HTR-8/SVneo (cell line): ENCODE results near the gene ROBO3.

Experiments used
- DNase-seq: peaks from one replicate; pipeline ENCODE4 v3.0.0; 2011; ENCODE audit warnings: low spot score, mixed read lengths; ENCODE audit not compliant: insufficient read length
- FAIRE-seq: peaks from 2 replicates; lab custom pipeline; 2011; peaks lifted over from hg19 to GRCh38; lab: Jason Lieb, UNC

ROBO3 gene

DNA sequence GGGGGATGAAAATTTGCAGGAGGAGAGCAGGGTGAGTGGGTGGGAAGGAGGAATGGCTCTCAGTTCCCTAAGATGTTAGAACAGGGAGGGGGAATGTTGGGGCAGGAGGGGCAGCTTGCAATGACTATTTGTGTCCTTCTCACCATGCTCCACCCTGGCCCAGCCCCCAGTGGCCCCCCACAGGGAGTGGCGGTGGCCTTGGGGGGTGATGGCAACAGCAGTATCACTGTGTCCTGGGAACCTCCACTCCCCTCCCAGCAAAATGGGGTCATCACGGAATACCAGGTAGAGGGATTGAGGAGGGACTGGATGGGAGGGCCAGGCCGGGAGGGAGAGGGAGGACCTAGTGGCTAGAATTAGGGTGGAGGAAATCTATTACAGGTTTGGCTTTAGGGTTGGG is 10.2 kb downstream of the ROBO3 start:
- FAIRE-seq: no peak
- DNase-seq: no peak

DNA sequence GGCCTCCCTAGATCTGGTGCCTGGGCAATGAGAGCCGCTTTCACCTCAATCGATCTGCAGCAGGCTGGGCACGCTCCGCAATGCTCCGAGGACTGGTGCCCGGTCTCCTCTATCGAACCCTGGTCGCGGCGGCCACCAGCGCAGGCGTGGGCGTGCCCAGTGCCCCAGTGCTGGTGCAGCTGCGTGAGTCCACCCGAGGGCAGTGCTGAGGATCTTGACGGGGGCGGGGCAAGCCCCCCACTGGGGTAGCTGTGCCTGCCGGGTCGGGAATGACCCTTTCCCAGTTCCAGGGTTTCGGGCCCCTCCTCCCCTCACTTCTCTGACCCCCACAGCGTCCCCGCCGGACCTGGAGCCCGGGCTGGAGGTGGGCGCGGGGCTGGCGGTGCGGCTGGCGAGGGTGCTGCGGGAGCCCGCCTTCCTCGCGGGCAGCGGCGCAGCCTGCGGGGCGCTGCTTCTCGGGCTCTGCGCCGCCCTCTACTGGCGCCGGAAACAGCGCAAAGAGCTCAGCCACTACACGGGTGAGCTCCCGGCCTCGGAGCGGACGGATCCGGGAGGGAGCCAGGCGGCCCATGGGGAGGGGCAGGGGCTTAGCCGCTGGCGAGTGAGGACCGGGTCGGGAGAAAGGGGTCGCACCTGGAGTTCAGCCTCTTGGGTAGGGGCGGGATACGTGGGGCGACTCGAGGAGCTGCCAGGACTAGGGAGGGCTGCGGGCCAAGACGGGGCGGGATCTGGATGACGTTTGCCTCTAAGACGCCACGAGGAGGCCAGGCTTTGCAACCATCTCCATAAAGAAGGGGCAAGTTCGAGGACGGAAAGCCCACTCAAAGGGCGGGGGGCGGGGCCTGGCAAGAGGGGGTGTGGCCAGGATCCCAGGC is 10.9 kb downstream of the ROBO3 start:
- DNase-seq (peak; percentile 85), FAIRE-seq (no peak)

DNA sequence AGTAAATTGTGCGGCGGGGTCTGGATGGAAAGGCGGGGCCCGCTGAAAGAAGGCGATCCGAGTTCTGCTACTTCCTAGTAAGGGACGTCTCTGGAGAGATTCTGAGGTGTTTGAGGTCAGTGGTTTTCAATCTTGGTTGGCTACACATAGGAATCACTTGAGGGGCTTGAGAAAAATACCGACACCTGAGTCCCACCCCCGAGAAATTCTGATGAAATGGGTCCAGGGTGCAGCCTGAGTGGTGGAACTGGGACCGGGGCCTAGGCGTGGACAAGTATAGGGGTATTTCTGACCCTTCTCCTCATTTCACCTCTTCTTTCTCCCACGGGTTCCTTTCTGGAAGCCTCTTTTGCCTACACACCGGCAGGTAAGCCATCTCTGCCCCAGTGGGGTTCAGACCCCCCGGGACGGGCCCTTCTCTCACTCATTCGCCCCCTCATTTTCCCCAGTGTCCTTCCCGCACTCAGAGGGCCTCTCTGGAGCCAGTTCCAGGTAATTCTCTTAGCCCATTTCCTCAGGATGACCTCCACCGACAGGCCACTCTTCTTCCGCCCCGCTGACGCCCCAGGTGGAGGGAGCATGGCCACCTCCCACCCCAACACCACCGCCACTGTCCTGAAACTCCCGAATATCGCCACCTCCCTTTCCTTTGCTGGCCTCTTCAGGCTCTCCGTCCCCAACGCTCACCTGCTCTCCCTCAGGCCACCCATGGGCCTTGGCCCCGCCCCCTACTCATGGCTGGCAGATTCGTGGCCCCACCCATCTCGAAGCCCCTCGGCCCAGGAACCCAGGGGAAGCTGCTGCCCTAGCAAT is 11.8 kb downstream of the ROBO3 start:
- FAIRE-seq (no peak), DNase-seq (no peak)

DNA sequence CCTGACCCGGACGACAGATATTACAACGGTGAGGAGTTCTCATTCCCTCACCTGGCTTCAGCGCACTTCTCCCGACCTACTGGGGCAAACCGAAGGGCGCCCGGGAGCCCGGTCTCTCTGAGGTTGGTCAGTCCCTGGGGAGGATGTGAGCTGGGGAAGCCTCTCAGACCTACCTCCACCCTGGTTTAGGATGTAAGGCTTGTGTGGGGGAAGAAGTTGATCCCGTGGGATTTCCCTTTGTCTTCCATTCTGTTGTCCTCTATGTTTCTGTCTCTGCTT is 12.3 kb downstream of the ROBO3 start:
- no peak for DNase-seq
- FAIRE-seq: no peak

DNA sequence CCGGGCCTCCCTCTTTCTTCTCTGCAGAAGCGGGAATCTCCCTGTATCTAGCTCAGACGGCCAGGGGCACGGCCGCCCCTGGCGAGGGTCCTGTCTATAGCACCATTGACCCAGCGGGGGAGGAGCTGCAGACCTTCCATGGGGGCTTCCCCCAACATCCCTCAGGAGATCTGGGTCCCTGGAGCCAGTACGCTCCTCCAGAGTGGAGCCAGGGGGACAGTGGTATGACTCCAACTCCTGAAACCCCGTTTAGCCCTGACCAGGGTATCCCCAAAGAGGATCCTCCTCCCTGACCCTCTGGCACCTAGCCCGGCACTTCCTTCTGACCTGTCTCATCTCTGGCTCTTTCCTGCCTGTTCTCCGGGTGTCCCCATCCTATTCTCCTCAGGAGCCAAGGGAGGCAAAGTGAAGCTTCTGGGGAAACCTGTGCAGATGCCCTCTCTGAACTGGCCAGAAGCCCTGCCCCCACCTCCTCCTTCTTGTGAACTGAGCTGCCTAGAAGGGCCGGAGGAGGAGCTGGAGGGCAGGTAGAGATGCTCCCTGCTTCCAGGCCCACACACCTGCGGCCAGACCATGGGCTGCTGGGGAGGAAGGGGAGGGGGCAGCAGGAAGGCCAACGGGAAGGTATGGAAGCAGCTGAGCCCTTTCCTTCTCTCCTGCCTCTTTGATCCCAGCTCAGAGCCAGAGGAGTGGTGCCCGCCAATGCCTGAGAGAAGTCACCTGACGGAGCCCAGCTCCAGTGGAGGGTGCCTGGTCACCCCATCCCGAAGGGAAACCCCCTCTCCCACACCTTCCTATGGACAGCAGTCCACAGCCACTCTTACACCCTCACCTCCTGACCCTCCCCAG is 12.9 kb downstream of the ROBO3 start:
- FAIRE-seq: no peak

DNA sequence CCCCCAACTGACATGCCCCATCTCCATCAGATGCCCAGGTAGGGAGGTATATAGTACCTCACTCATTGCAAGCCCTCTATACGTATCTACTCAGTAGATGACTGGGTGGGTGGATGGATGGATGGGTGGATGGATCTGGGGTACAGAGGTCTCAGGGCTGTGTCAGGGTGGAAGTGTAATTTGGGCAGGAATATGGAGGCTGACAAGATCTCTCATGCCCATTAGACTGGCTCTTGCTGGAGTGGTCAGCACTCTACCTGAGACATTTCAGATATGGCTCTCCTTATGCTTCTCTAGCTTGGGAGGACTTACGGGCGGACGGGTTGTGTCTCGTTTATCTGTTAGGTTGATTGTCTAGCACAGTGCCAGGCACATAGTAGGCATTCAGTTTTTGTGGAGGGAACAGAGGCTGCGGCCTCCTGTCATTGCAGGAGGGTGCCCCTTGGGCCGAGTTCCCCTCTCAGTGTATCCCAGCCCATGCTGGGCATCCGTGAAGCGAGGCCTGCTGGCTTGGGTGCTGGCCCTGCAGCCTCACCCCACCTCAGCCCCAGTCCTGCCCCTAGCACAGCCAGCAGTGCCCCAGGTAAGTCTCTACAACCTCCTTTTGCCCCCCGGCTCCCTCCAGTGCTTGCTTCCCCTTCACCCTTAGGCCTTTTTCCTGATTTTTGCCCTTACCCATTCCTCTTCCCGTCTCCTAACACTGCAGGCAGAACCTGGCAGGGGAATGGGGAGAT is 13.7 kb downstream of the ROBO3 start:
- DNase-seq (no peak), FAIRE-seq (no peak)

More for the DNA sequence above, 12.9 kb downstream of the ROBO3 start:
- DNase-seq: no peak

DNA sequence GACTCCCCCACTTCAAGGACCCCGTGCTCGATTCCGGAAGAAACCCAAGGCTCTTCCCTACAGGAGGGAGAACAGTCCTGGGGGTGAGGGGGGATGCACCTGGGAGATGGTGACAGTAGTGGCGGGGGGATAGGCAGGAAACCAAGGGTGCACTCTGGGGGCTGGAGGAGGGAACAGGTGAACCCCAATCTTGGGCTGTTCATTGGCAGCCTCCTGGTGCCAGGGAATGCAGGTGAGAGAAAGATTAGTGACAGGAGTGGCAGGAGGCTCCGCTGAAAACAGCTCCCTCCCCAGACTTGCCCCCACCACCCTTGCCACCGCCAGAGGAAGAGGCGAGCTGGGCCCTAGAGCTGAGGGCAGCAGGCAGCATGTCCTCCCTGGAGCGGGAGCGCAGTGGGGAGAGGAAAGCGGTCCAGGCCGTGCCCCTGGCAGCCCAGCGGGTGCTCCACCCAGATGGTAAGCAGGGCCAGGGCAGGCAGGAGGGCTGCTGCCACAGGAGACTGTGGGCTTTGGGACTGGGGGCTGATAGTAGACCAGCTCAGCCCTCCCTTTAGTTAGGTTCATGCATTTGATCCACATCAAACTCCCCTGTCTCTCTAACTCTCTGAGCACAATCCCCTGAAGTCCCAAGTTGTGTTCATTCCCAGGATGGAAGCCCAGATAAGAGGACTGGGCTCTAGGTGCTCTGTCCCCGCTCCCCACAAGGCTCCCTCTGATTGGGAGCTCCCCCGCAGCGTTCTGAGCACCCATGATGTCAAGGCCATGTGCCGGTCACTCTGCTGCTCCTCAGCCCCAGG is 14.5 kb downstream of the ROBO3 start:
- FAIRE-seq: no peak
- DNase-seq: no peak

DNA sequence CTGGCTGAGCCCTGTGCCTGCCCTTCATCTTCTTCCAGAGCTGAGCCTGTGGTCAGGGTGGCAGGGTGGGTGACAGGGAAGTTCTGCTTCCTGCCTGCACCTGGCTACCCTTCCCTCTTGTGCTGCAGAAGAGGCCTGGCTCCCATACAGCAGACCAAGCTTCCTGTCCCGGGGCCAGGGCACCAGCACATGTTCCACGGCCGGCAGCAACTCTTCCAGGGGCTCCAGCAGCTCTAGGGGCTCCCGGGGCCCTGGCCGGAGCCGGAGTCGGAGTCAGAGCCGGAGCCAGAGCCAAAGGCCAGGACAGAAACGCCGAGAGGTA is 15.0 kb downstream of the ROBO3 start:
- no peak for FAIRE-seq
- no peak for DNase-seq

DNA sequence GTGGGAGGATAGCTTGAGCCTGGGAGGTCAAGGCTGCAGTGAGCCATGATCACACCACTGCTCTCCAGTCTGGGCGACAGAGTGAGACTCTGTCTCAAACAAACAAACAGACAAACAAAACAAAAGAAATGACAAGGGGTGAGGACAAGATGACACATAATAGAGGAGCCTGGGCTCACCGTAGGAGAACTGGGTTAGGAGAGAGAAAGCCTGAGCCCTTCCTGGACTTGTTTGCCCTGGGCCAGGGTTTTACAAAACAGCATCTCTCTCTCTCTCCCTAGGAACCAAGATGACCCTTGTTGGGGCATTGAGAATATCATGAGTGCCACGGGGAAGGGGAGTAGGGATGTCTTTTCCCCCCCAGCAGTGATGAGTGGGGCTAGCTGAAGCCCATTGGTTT is 15.7 kb downstream of the ROBO3 start:
- DNase-seq: no peak
- FAIRE-seq: no peak

DNA sequence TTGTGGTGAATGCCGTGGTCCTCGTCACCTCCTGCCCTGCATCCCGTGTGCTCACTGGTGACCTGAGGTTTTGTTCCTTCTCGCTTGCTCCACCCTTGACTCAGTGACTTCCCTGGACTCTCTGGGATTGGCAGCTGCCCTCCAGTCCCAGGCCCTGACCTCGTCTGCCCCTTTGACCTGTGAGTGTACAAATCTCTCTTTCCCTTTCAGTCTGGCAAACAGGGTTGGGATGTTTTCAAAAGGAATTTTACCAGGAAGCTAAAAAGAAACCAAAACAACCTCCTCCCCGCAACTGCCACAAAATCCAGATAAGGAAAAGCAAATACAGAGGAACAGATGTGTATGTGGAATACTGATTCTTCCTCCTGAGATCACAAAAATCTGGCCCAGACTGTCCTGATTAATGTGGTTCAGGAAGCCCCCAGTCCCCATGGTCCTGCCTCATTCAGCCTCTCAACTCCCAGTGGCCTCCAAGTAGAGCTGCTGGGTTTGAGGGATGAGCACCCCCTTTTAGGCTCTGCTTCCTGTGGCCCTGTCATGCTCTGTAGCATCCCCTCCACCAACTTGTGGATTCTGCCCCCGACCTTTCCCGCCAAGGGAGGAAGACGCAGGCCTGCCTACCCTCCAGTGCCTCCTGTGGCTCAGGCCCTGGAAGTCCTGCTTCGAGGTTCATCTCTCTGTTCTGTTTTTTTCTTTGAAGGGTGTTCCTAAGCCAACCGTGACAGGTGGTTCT is 17.3 kb downstream of the ROBO3 start:
- FAIRE-seq (no peak), DNase-seq (no peak)

DNA sequence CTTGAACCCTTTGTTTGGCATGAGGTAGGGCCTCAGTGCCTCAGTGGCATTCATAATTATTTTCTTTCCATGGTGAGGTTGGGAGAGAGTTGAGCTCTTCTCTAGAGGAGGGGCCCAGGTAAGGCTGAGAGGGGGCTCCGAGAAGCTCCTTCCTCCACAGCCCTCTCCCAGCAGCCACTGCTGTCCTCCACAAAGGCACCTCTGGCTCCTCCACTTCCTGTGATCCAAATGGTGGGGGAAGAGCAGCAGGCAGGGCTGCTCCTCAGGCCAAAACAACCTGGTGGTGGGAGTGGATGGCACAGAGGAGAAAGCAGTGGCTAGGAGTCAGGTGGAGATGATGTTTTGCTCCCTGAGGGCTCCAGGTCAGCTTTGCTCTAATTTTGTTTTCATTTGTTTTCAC is 19.1 kb downstream of the ROBO3 start:
- FAIRE-seq (no peak), DNase-seq (no peak)

DNA sequence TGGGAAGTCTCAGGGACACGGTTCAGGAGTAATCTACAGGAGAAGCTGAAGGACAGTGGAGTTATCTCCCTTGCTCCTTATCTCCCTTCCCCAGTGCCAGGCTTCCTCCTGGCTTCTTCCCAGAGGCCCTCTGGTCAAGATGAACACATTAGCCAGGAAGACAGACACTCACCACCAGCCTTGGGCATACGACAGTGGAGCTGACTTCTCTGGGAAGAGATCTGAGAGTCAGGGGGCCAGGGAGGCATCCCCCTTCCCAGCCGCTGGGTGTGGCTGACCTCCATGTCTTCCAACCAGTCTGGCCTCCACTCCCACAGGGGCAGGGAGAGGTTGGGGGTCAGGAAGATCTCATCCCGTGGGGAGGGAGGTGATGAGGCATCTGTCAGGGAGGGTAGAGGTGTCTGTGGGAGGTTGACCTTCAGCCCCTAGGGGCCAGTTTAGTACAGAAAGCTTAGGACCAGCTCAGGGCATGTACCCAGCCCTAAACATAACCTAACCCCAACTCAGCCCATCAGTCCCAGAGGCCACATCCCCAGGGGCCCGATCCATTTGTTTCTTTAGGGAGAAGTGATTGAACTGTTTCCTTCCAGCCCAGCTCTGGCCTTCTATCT is 19.7 kb downstream of the ROBO3 start:
- FAIRE-seq (no peak), DNase-seq (no peak)

DNA sequence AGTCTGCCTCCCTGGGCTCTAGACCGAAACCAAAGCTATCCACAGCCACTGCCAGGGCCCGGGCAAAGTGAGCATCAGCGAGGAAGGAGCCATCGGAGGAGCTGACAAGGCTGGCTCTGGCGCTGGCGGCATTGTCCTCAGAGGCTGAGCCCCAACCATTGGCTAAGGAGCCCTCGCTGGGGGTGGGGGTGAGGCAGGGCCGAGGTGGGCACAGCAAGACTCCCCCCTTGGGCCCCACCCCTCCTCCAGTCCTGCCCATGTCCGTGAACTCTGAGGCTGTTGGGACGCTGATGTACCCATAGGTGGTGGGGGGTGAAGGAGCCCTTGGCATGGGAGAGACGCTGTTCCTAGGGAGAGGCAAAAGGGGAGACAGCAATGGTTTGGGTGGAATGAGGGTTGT is 21.2 kb downstream of the ROBO3 start:
- FAIRE-seq (no peak), DNase-seq (no peak)

DNA sequence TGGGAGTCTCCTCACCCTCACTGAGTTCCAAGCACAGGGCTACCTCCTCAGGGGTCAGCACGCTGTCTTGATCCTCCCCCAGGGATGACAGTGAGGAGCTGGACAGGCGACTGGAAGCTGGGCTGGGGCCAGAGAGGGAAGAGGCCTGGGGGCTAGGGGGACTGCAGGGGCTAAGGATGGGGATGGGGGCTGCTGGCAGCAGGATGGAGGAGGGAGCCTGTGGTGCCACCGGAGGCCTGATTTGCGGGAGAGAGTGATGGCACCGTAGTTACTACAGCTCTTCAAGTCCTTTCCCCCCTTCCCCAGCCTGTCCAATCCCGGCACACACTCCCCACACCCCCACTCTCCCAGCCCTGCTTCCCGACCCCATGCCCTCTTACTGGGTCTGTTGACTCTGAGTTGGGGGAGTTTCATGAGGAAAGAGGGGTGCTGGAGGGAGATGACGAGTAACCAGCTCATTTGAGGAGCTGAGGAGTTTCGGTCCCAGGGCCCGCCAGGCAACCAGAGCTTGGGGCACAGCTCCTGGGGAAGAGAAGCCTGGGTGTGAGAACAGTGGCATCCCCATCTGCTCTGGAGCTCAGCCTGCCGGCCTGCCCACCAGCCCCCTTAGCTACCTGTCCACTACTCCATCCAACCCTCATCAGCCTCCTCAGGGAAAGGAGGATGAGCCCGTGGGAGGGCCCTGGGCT is 21.9 kb downstream of the ROBO3 start:
- FAIRE-seq: no peak
- no peak for DNase-seq

DNA sequence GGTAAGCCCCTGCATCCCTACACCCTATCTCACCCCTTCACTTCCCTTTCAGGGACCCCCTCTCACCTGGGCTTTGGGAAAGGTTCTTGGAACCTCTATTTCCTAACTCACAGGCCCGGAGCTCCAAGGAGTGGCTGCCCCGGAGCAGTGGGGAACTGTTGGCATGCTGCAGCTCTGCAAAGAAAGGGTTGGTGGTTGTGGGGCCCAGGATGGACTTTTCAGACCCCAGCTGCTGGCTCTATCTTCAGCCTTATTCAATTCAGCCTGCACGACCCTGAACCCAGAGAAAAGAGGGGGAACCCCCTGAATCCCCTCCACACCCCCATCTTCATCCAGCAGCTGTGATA is 22.4 kb downstream of the ROBO3 start:
- DNase-seq (no peak), FAIRE-seq (no peak)

DNA sequence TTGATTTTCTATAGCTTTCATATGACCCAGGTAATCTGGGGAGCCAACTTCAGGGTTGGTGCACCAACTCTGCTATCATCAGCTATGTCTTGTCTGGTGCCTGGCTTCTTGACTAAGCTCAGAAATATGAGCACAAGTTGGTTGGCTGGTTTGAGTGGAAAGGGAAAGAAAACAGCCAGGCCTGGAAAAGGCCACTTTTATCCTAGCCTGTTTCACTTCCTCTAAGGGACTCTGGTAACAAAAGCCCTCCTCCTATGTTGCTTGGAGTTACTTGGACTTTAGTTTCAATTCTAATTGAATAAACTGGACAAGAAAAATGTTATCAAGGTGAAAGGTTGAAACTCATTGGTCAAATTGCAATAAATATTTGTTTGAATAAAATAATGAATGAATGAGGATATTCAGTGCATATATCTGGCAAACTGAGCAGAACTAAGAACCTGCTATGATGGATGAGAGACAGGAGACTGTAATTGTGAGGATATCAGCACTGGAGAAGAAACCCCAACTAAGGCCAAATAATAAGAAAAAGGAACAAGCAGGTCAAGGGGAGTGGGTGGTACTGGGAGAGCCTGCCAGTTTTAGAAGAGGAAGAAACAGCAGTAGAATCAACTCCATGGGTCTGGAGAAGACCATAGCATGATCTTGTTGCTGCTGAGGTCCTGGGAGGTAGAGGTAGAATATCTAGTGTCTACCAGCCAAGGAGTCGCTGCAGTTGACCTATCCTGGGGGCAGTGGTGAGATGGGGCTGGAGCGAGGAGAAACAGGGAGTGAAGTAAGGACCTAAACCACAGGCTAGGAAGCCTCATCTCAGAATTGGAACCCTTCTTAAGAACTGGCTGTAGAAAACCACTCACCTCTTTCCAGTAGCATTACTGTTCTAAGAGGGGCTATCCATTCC is 24.2 kb downstream of the ROBO3 start:
- FAIRE-seq (no peak), DNase-seq (no peak)

DNA sequence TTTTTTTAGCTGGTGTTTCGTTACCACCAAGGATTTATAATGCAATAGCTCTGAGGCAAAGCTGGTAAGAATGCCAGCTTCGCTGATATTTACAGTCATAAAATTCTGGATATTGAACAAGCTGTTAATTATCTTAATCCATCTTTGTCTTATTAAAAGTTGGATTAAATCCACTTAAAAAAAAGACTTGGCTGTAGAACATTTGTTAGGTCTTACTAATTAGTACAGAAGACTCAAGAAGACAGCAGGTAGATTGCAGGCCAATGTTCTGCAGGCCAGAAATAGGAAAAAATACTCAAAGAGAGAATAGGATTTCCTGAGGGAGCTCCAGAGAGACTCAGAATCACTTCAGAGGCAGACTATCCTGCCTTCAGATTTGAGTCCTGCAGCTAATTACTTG is 24.9 kb downstream of the ROBO3 start:
- no peak for FAIRE-seq

More for the DNA sequence above, 24.9 kb downstream of the ROBO3 start:
- no peak for DNase-seq
